ENCODE data around the gene NID1.

DNA sequence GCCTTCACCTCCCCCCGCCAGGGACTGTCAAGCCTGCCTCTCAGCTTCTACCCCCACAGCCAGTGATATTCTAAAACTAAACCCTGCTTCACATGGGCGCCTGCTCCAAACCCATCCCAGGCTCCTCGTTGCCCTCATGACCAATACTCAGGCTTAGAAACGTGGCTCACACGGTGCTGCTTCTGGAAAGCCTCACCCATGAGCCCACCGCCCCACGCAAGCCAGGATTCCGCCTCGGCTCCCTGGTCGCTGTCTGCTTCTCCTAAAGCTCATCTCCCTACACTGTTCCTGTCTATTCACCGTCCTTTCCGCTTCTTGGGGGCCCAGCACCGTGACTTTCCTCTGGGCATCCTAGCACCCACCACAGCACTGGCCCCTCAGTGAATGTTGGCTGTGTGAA is 72.5 kb downstream of the NID1 start:
- TF ChIP-seq POLR2A (IDR thresholded peaks at IDR 0.05), result no peak
- TF ChIP-seq, protein P1, sequence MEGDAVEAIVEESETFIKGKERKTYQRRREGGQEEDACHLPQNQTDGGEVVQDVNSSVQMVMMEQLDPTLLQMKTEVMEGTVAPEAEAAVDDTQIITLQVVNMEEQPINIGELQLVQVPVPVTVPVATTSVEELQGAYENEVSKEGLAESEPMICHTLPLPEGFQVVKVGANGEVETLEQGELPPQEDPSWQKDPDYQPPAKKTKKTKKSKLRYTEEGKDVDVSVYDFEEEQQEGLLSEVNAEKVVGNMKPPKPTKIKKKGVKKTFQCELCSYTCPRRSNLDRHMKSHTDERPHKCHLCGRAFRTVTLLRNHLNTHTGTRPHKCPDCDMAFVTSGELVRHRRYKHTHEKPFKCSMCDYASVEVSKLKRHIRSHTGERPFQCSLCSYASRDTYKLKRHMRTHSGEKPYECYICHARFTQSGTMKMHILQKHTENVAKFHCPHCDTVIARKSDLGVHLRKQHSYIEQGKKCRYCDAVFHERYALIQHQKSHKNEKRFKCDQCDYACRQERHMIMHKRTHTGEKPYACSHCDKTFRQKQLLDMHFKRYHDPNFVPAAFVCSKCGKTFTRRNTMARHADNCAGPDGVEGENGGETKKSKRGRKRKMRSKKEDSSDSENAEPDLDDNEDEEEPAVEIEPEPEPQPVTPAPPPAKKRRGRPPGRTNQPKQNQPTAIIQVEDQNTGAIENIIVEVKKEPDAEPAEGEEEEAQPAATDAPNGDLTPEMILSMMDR (IDR thresholded peaks at IDR 0.05), result no peak
